Measurements from ENCODE around the gene NMRK1. TPM values are rescaled to one million over a fixed set of nuclear protein-coding genes. Genes with fewer than 3 reads are reported as not detected.

NMRK1 gene
- total RNA-seq, 3 donors from 2014 or later (not counting 1 experiment from before 2014, with no cell fraction given), result 23.7 to 52.0 (median 44.4) TPM

DNA sequence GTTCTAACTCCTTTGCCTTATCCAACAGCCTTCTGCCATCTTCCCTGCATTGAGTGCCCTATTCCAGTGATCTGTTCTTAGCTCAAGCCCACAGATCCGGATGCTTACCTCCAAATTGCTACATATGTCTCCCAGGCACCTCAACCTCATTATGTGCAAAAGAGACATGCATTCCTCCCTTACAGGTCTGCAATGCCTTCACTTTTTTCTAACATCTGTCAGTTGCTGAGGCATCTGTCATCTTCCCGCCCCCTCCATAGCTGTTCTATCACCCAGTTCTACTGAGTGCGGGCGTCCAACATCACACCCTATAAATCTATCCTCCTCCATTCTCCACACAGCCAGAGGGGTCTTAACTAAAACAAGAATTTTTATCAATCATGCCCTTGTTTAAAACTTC, 20.1 kb downstream of the NMRK1 start:
- Mint-ChIP-seq H3K36me3 (peaks cover 10% of the 10 kb centered on the region), H3K27ac (no peak overlapping the region), H3K27me3 (ENCODE audit: low read depth in 2 of 2) (no peaks in the 10 kb centered on the region), H3K4me3 (no peak overlapping the region), H3K9me3 (no peaks in the 10 kb centered on the region), H3K4me1 (peaks cover 7 to 13% of the 10 kb centered on the region in 2 donors)
- intact Hi-C loops (cut with micrococcal nuclease), result no loop called here
- Histone ChIP-seq H3K4me1 (ENCODE audit: control insufficient read depth, insufficient read depth, low read length) (peaks cover 5% of the 10 kb centered on the region), H3K27me3 (ENCODE audit: control insufficient read depth, insufficient read depth, low read length) (no peaks in the 10 kb centered on the region), H3K9me3 (ENCODE audit: control insufficient read depth, insufficient read depth, low read length) (no peaks in the 10 kb centered on the region), H3K4me3 (ENCODE audit: low read length) (no peak overlapping the region), H3K27ac (ENCODE audit: low read length) (no peak overlapping the region), H3K36me3 (ENCODE audit: control insufficient read depth, insufficient read depth, low read length) (peaks cover 39% of the 10 kb centered on the region)
- TF ChIP-seq, protein P1, sequence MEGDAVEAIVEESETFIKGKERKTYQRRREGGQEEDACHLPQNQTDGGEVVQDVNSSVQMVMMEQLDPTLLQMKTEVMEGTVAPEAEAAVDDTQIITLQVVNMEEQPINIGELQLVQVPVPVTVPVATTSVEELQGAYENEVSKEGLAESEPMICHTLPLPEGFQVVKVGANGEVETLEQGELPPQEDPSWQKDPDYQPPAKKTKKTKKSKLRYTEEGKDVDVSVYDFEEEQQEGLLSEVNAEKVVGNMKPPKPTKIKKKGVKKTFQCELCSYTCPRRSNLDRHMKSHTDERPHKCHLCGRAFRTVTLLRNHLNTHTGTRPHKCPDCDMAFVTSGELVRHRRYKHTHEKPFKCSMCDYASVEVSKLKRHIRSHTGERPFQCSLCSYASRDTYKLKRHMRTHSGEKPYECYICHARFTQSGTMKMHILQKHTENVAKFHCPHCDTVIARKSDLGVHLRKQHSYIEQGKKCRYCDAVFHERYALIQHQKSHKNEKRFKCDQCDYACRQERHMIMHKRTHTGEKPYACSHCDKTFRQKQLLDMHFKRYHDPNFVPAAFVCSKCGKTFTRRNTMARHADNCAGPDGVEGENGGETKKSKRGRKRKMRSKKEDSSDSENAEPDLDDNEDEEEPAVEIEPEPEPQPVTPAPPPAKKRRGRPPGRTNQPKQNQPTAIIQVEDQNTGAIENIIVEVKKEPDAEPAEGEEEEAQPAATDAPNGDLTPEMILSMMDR (IDR thresholded peaks at IDR 0.05), result no peak
- DNase-seq, result no peak
- ATAC-seq, result no peak
- WGBS (ENCODE audit: insufficient coverage), result 87% methylated on average over 4 of the region's 4 CpGs

DNA sequence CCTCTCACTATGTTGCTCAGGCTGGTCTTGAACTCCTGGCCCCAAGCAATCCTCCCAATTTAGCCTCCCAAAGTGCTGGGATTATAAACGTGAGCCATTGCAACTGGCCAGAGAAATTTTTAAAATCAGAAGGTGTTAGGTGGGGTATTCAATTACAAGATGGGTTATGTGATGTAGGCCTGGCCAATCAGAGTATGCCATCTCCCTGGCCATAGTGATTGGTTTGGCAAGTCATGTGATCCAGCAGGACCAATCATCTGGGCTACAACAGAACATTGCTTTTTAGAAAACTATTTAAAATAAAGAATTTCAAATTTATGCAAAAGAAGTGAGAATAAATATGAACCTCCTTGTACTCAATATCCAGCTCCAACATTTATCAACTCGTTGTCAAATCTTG, 22.4 kb downstream of the NMRK1 start:
- DNase-seq (no peak), ATAC-seq (no peak)
- Histone ChIP-seq H3K27ac (ENCODE audit: low read length) (no peak overlapping the region), H3K9me3 (ENCODE audit: control insufficient read depth, insufficient read depth, low read length) (no peaks in the 10 kb centered on the region), H3K36me3 (ENCODE audit: control insufficient read depth, insufficient read depth, low read length) (peaks cover 46% of the 10 kb centered on the region), H3K4me1 (ENCODE audit: control insufficient read depth, insufficient read depth, low read length) (no peaks in the 10 kb centered on the region), H3K27me3 (ENCODE audit: control insufficient read depth, insufficient read depth, low read length) (no peaks in the 10 kb centered on the region), H3K4me3 (ENCODE audit: low read length) (no peak overlapping the region)
- Mint-ChIP-seq H3K4me3 (no peak overlapping the region), H3K4me1 (no peaks in the 10 kb centered on the region), H3K36me3 (peaks cover 10% of the 10 kb centered on the region), H3K9me3 (no peaks in the 10 kb centered on the region), H3K27me3 (ENCODE audit: low read depth in 2 of 2) (no peaks in the 10 kb centered on the region), H3K27ac (no peak overlapping the region)
- intact Hi-C loops (cut with micrococcal nuclease), result no loop called here
- 100% methylated on average over 1 of the region's 2 CpGs for WGBS (ENCODE audit: insufficient coverage)
- TF ChIP-seq, protein P1 (IDR thresholded peaks at IDR 0.05), result no peak

DNA sequence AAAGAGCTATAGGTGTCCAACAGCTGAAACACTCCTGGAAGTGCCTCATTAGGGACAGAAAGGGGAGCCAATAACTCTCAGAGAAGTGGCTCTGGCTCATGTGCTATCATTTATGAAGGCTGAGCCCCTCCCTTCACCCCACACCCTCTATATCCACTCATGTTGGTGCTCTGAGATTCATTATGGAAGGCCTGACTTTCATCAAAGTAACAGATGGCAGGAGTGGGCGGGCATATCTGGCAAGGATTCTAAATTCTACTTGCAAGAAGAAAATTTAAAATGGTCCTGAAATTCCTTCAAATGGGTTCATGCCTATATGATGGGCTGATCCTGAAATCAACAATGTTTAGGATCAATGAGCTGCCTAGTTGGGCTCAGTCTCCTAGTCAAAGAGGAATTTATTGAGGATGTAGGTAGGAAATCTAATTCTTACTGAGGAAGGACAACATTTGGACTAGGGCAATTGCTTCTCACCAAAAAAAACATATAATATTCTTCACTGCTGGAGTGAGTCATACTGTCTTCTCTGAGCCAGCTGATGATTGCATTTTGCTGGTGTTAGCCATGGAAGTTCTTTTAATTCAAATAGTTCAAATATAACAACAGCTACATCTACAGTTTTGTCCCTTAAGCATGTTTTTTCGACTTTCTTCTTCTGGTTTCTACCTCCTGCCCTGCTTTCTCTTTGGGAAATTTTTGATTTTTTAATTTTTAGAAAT, 23.5 kb downstream of the NMRK1 start:
- peaks cover 10% of the 10 kb centered on the region for H3K36me3 Mint-ChIP-seq
- 100% methylated on average over 1 of the region's 2 CpGs for WGBS (ENCODE audit: insufficient coverage)

More for the DNA sequence above, 23.5 kb downstream of the NMRK1 start:
- Histone ChIP-seq H3K27me3 (ENCODE audit: control insufficient read depth, insufficient read depth, low read length) (no peaks in the 10 kb centered on the region), H3K4me1 (ENCODE audit: control insufficient read depth, insufficient read depth, low read length) (no peaks in the 10 kb centered on the region), H3K9me3 (ENCODE audit: control insufficient read depth, insufficient read depth, low read length) (no peaks in the 10 kb centered on the region), H3K36me3 (ENCODE audit: control insufficient read depth, insufficient read depth, low read length) (peaks cover 44% of the 10 kb centered on the region), H3K27ac (ENCODE audit: low read length) (no peak overlapping the region), H3K4me3 (ENCODE audit: low read length) (no peak overlapping the region)
- intact Hi-C loops (cut with micrococcal nuclease), result no loop called here
- ATAC-seq (no peak), DNase-seq (no peak)
- Mint-ChIP-seq H3K27me3 (ENCODE audit: low read depth in 2 of 2) (no peaks in the 10 kb centered on the region), H3K9me3 (no peaks in the 10 kb centered on the region), H3K4me3 (no peak overlapping the region), H3K27ac (peak overlapping the region in 1 of 2 donors; percentile 29), H3K4me1 (no peaks in the 10 kb centered on the region)
- TF ChIP-seq, protein P1 (IDR thresholded peaks at IDR 0.05), result no peak
